H9 (cell line): ENCODE data around the gene ARL5A. TPM values are rescaled to one million over a fixed set of nuclear protein-coding genes. Genes with fewer than 3 reads are reported as not detected.

ENCODE experiments used
- DNase-seq: peaks from one replicate; pipeline ENCODE4 v3.0.0-alpha.2; 2017
- H2AFZ ChIP-seq: one replicate; pipeline ENCODE4 v1.6.1; 2013; ENCODE audit warnings: mild to moderate bottlenecking, low read length, control low read depth, moderate library complexity
- H2AK5ac ChIP-seq: 2 replicates; pipeline ENCODE4 v1.6.1; 2013; ENCODE audit warnings: low read length, control low read depth, mixed read lengths; ENCODE audit not compliant: insufficient read length
- H2BK120ac ChIP-seq: one replicate; pipeline ENCODE4 v1.6.1; 2013; ENCODE audit warnings: low read depth, mild to moderate bottlenecking, low read length, control low read depth, inconsistent platforms; ENCODE audit not compliant: poor library complexity, severe bottlenecking
- H2BK12ac ChIP-seq: 2 replicates; pipeline ENCODE4 v1.6.1; 2013; ENCODE audit warnings: low read length, control low read depth, mixed read lengths, low read depth; ENCODE audit not compliant: insufficient read length
- H2BK15ac ChIP-seq: 2 replicates; pipeline ENCODE4 v1.6.1; 2013; ENCODE audit warnings: low read depth, low read length, control low read depth
- H2BK20ac ChIP-seq: one replicate; pipeline ENCODE4 v1.6.1; 2013; ENCODE audit warnings: low read depth, mild to moderate bottlenecking, low read length, control low read depth, inconsistent platforms; ENCODE audit not compliant: poor library complexity, severe bottlenecking
- H2BK5ac ChIP-seq: 2 replicates; pipeline ENCODE4 v1.6.1; 2013; ENCODE audit warnings: low read length, control low read depth, mixed read lengths; ENCODE audit not compliant: insufficient read length
- H3K14ac ChIP-seq: 2 replicates; pipeline ENCODE4 v1.6.1; 2013; ENCODE audit warnings: low read length, control low read depth; ENCODE audit not compliant: insufficient read depth
- H3K18ac ChIP-seq: 2 replicates; pipeline ENCODE4 v1.6.1; 2013; ENCODE audit warnings: low read depth, mild to moderate bottlenecking, mixed read lengths, low read length, control low read depth; ENCODE audit not compliant: insufficient read length
- H3K23ac ChIP-seq: 2 replicates; pipeline ENCODE4 v1.6.1; 2013; ENCODE audit warnings: low read length, control low read depth, mixed read lengths, low read depth; ENCODE audit not compliant: insufficient read length
- H3K23me2 ChIP-seq: 2 replicates; pipeline ENCODE4 v1.6.1; 2013; ENCODE audit warnings: low read depth, mild to moderate bottlenecking, mixed read lengths, low read length, control low read depth; ENCODE audit not compliant: insufficient read length, poor library complexity, severe bottlenecking
- H3K27ac ChIP-seq: 2 replicates; pipeline ENCODE4 v1.5.1; 2013; ENCODE audit warnings: low read length, control low read depth, mixed read lengths, low read depth; ENCODE audit not compliant: insufficient read length
- H3K27me3 ChIP-seq: 2 replicates; pipeline ENCODE4 v1.6.1; 2013; ENCODE audit warnings: low read length, control low read depth, inconsistent platforms; ENCODE audit not compliant: insufficient read depth
- H3K4ac ChIP-seq: 2 replicates; pipeline ENCODE4 v1.6.1; 2013; ENCODE audit warnings: low read depth, mild to moderate bottlenecking, control low read depth, inconsistent platforms, low read length, moderate library complexity
- H3K4me1 ChIP-seq: 2 replicates; pipeline ENCODE4 v1.6.1; 2013; ENCODE audit warnings: low read length, control low read depth, inconsistent platforms; ENCODE audit not compliant: insufficient read depth
- H3K4me2 ChIP-seq: 2 replicates; pipeline ENCODE4 v1.6.1; 2013; ENCODE audit warnings: low read length, control low read depth, mixed read lengths; ENCODE audit not compliant: insufficient read length, insufficient read depth
- H3K56ac ChIP-seq: 2 replicates; pipeline ENCODE4 v1.6.1; 2013; ENCODE audit warnings: low read depth, mild to moderate bottlenecking, mixed read lengths, low read length, control low read depth; ENCODE audit not compliant: insufficient read length
- H3K79me1 ChIP-seq: 2 replicates; pipeline ENCODE4 v1.6.1; 2013; ENCODE audit warnings: low read depth, mild to moderate bottlenecking, moderate library complexity, low read length, control low read depth, inconsistent platforms; ENCODE audit not compliant: insufficient read depth, poor library complexity, severe bottlenecking
- H3K79me2 ChIP-seq: 2 replicates; pipeline ENCODE4 v1.6.1; 2013; ENCODE audit warnings: low read length, control low read depth, inconsistent platforms; ENCODE audit not compliant: insufficient read depth
- H3K9ac ChIP-seq: 2 replicates; pipeline ENCODE4 v1.6.1; 2013; ENCODE audit warnings: low read length, control low read depth, mixed read lengths; ENCODE audit not compliant: insufficient read length; ENCODE audit errors: extremely low read depth
- H3K9me3 ChIP-seq: one replicate; pipeline ENCODE4 v1.6.1; 2013; ENCODE audit warnings: low read depth, low read length, inconsistent platforms; ENCODE audit not compliant: control insufficient read depth
- H3T11ph ChIP-seq: one replicate; pipeline ENCODE4 v1.6.1; 2013; ENCODE audit warnings: mild to moderate bottlenecking, low read length, control low read depth, inconsistent platforms
- H4K20me1 ChIP-seq: one replicate; pipeline ENCODE4 v1.6.1; 2013; ENCODE audit not compliant: control insufficient read depth, insufficient read length, insufficient read depth
- H4K5ac ChIP-seq: 2 replicates; pipeline ENCODE4 v1.6.1; 2013; ENCODE audit warnings: low read depth, mild to moderate bottlenecking, mixed read lengths, low read length, control low read depth; ENCODE audit not compliant: insufficient read length
- H4K8ac ChIP-seq: replicated peaks from 2 replicates; pipeline ENCODE4 v1.6.1; 2013; ENCODE audit warnings: low read length, control low read depth, mixed read lengths, low read depth; ENCODE audit not compliant: insufficient read length
- H4K91ac ChIP-seq: 2 replicates; pipeline ENCODE4 v1.6.1; 2013; ENCODE audit warnings: low read depth, mild to moderate bottlenecking, moderate library complexity, mixed read lengths, low read length, control low read depth; ENCODE audit not compliant: insufficient read length
- H3K27ac Mint-ChIP-seq, 3 experiments: 2 replicates in 2 of 3; 3 replicates in 1 of 3; pipeline ENCODE4 v1.8.0; 2020 to 2021; ENCODE audit warnings: mixed read lengths in 3 of 3, mild to moderate bottlenecking in 1 of 3, moderate library complexity in 1 of 3
- H3K27me3 Mint-ChIP-seq: 2 replicates; pipeline ENCODE4 v1.8.0; 2021; ENCODE audit warnings: low read depth, mild to moderate bottlenecking, moderate library complexity, mixed read lengths
- H3K36me3 Mint-ChIP-seq, 3 experiments: 2 replicates in 2 of 3; 3 replicates in 1 of 3; pipeline ENCODE4 v1.8.0; 2020 to 2021; ENCODE audit warnings: low read depth in 3 of 3, mixed read lengths in 3 of 3; ENCODE audit not compliant: insufficient read depth in 1 of 3
- H3K4me1 Mint-ChIP-seq, 2 experiments: 2 replicates each; pipeline ENCODE4 v1.8.0; 2020; ENCODE audit warnings: mixed read lengths in 2 of 2
- H3K4me3 Mint-ChIP-seq, 2 experiments: 2 replicates in 1 of 2; 3 replicates in 1 of 2; pipeline ENCODE4 v1.8.0; 2020 to 2021; ENCODE audit warnings: mild to moderate bottlenecking in 2 of 2, mixed read lengths in 2 of 2, moderate library complexity in 1 of 2
- H3K9me3 Mint-ChIP-seq, 2 experiments: 2 replicates in 1 of 2; 3 replicates in 1 of 2; pipeline ENCODE4 v1.8.0; 2020; ENCODE audit warnings: mild to moderate bottlenecking in 2 of 2, mixed read lengths in 2 of 2, moderate library complexity in 1 of 2
- WGBS: extraction: QIAGEN DNeasy Blood & Tissue Kit; methylation state at CpG from one replicate; pipeline ENCODE4 v1.1.7; 2013; ENCODE audit warnings: missing lambda C conversion rate, low lambda C conversion rate, mixed read lengths; ENCODE audit not compliant: insufficient read length; ENCODE audit errors: extremely low coverage; 5-methylcytosine and 5-hydroxymethylcytosine counted together
- total RNA-seq: library from RNA; stranded (reverse); gene quantifications from 2 replicates; pipeline ENCODE4 v1.2.1, GENCODE V29; 2021
- TF ChIP-seq, protein P1 (sequence below): fragments of 200-600 bp; sonication (generic); conservative IDR thresholded peaks from 3 replicates; pipeline ENCODE4 v1.8.0; 2021; ENCODE audit warnings: antibody characterized with exemption, mild to moderate bottlenecking

Gene ARL5A
- total RNA-seq, 1 experiment from 2014 or later, result 66.7 TPM

- Histone ChIP-seq H2AFZ (no peak overlapping the region), H2BK120ac (no peak overlapping the region), H4K8ac (no peak overlapping the region), H3K18ac (no peak overlapping the region), H3K27ac (no peak overlapping the region), H3K56ac (no peak overlapping the region), H3K9me3 (no peaks in the 10 kb centered on the region), H2BK20ac (no peak overlapping the region), H3K9ac (no peak overlapping the region), H3K14ac (no peak overlapping the region), H4K20me1 (no peaks in the 10 kb centered on the region), H3K79me1 (no peaks in the 10 kb centered on the region), H3K79me2 (no peaks in the 10 kb centered on the region), H3K4me1 (no peaks in the 10 kb centered on the region), H3K4ac (no peak overlapping the region), H2BK15ac (no peak overlapping the region), H2BK12ac (no peak overlapping the region), H4K91ac (no peak overlapping the region), H3T11ph (no peak overlapping the region), H2BK5ac (no peak overlapping the region), H3K23ac (no peak overlapping the region), H3K27me3 (no peaks in the 10 kb centered on the region), H4K5ac (no peak overlapping the region), H3K23me2 (no peaks in the 10 kb centered on the region), H3K4me2 (no peak overlapping the region), H2AK5ac (no peak overlapping the region)
- no peak for DNase-seq
- WGBS, result no CpG with 5 or more reads among the region's 3 CpGs
- Mint-ChIP-seq H3K4me1 (peaks cover 6 to 7% of the 10 kb centered on the region in 2 experiments), H3K4me3 (no peak overlapping the region), H3K27me3 (no peaks in the 10 kb centered on the region), H3K36me3 (no peaks in the 10 kb centered on the region), H3K27ac (no peak overlapping the region), H3K9me3 (no peaks in the 10 kb centered on the region)
- TF ChIP-seq, protein P1, sequence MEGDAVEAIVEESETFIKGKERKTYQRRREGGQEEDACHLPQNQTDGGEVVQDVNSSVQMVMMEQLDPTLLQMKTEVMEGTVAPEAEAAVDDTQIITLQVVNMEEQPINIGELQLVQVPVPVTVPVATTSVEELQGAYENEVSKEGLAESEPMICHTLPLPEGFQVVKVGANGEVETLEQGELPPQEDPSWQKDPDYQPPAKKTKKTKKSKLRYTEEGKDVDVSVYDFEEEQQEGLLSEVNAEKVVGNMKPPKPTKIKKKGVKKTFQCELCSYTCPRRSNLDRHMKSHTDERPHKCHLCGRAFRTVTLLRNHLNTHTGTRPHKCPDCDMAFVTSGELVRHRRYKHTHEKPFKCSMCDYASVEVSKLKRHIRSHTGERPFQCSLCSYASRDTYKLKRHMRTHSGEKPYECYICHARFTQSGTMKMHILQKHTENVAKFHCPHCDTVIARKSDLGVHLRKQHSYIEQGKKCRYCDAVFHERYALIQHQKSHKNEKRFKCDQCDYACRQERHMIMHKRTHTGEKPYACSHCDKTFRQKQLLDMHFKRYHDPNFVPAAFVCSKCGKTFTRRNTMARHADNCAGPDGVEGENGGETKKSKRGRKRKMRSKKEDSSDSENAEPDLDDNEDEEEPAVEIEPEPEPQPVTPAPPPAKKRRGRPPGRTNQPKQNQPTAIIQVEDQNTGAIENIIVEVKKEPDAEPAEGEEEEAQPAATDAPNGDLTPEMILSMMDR, result no peak
These were observed 5.8 kb upstream of the ARL5A start for GRCh38 chr2:151833984-151834383.
